Adrenal gland (tissue), 12 donors: ENCODE results near the gene KDM4B. TPM values are rescaled to one million over a fixed set of nuclear protein-coding genes. Genes with fewer than 3 reads are reported as not detected.

Experiments used
- DNase-seq, 7 donors: peaks; one replicate each; pipeline ENCODE4 v3.0.0-alpha.2; 2019 to 2020
- H3K27ac ChIP-seq, 5 donors: fragments of 200-600 bp; sonication (generic) in 4 of 5; 1 replicate in 3 of 5; 2 replicates in 2 of 5; pipeline versions ENCODE4 v1.5.1 to v1.8.0; 2016 to 2020; ENCODE audit warnings: mild to moderate bottlenecking in 1 of 5
- H3K27me3 ChIP-seq: fragments of 200-600 bp; 2 replicates; pipeline ENCODE4 v1.8.0; 2021
- H3K36me3 ChIP-seq, 2 donors: fragments of 200-600 bp; replicated peaks in 1 of 2; 1 replicate in 1 of 2; 2 replicates in 1 of 2; pipeline versions ENCODE4 v1.5.1 to v1.8.0; 2018 to 2022
- H3K4me1 ChIP-seq, 2 donors: fragments of 200-600 bp; replicated peaks in 1 of 2; 1 replicate in 1 of 2; 2 replicates in 1 of 2; pipeline versions ENCODE4 v1.5.1 to v1.8.0; 2018 to 2021
- H3K4me3 ChIP-seq, 4 donors: fragments of 200-600 bp; sonication (generic) in 3 of 4; one replicate each; pipeline ENCODE4 v1.5.1; 2016 to 2018
- H3K9me3 ChIP-seq, 3 donors: fragments of 200-600 bp; sonication (generic) in 1 of 3; replicated peaks in 1 of 3; 1 replicate in 2 of 3; 2 replicates in 1 of 3; pipeline versions ENCODE4 v1.5.1 to v1.8.0; 2016 to 2021
- CTCF ChIP-seq, 6 experiments: fragments of 450-650 bp in 4 of 6; fragments of 200-600 bp in 2 of 6; sonication (generic) in 1 of 6; IDR thresholded peaks; 1 replicate in 5 of 6; 2 replicates in 1 of 6; pipeline versions ENCODE4 v1.5.1 to v1.8.0; 2016 to 2021; ENCODE audit warnings: antibody characterized with exemption in 6 of 6, mild to moderate bottlenecking in 2 of 6, moderate library complexity in 1 of 6
- POLR2A ChIP-seq, 2 donors: fragments of 450-650 bp; IDR thresholded peaks; one replicate each; pipeline ENCODE4 v1.6.1; 2017; ENCODE audit warnings: antibody characterized with exemption in 2 of 2, mild to moderate bottlenecking in 2 of 2, moderate library complexity in 1 of 2
- WGBS, 4 donors: extraction: QIAGEN DNeasy Blood & Tissue Kit in 2 of 4; methylation state at CpG; one replicate each; pipeline versions ENCODE4 v1.1.5 to v1.1.7; 2013 to 2017; 5-methylcytosine and 5-hydroxymethylcytosine counted together
- intact Hi-C, 2 donors: fragments of 100-400 bp; cut with DNase I; formaldehyde crosslinking; loops; one replicate each; pipeline versions ENCODE4 v1.14.1 to v1.15.0; 2022 to 2023
- polyA plus RNA-seq, 3 donors: library from polyadenylated mRNA; stranded (reverse); fragments of 200-250 nt in 2 of 3; fragments of 350-450 nt in 1 of 3; fragmentation: Illumina TruSeq in 1 of 3; extraction: RNeasy Lipid Tissue Mini Kit (QIAGEN cat#74804) in 1 of 3; gene quantifications; one replicate each; pipeline ENCODE4 v1.2.3, GENCODE V29; 2013 to 2014
- total RNA-seq, 9 donors: library from RNA; depleted of rRNA in 4 of 9; stranded (reverse); fragments of >200 nt in 4 of 9; fragments of 120-200 nt in 1 of 9; fragmentation: NEBNext Ultra II Directional in 1 of 9; extraction: Animal tissue kit (Norgen Biotek cat#: 25700) in 1 of 9; gene quantifications; one replicate each; pipeline versions ENCODE4 v1.1.0 to v1.2.4, GENCODE V29; 2013 to 2023
- donor health status: healthy with polysubstance abuse.
- donor health status: Bipolar disorder and iron deficiency.
- donor health status: DM: yes; HTN: yes; CAD: no.
- donor health status: DM: no; HTN: no; CAD: no.
- donor health status: DM: no; HTN: no; CAD: no.
- donor health status: DM: yes; HTN: yes; CAD: no.

Gene KDM4B
- total and polyA plus RNA-seq, 12 donors, result 9.8 to 65.1 (median 39.9) TPM

GRCh38 chr19:5109560-5109959, 140.6 kb downstream of the KDM4B start:
- H3K9me3 ChIP-seq, result no peaks in the 10 kb centered on the region
- WGBS, 4 donors, result 94% methylated on average over 14 to 17 of the region's 17 CpGs
- no peak for DNase-seq
- H3K27ac ChIP-seq, result no peak overlapping the region
- no peaks in the 10 kb centered on the region for H3K27me3 ChIP-seq
- H3K4me1 ChIP-seq, result peaks cover 17 to 25% of the 10 kb centered on the region in 2 donors
- peaks cover 0 to 8% of the 10 kb centered on the region in 2 donors for H3K36me3 ChIP-seq
- no peak overlapping the region for H3K4me3 ChIP-seq
- TF ChIP-seq POLR2A (IDR thresholded peaks at IDR 0.05) (no peak), CTCF (IDR thresholded peaks at IDR 0.05) (no peak)
- intact Hi-C loops, result no loop called here

- peak overlapping the region in 1 of 5 donors; percentile 38 for H3K27ac ChIP-seq
- H3K4me1 ChIP-seq, result peaks cover 17 to 25% of the 10 kb centered on the region in 2 donors
- H3K9me3 ChIP-seq, result no peaks in the 10 kb centered on the region
- no peaks in the 10 kb centered on the region for H3K27me3 ChIP-seq
- H3K36me3 ChIP-seq, result peaks cover 0 to 8% of the 10 kb centered on the region in 2 donors
- TF ChIP-seq POLR2A (IDR thresholded peaks at IDR 0.05) (no peak), CTCF (IDR thresholded peaks at IDR 0.05) (no peak)
- intact Hi-C loops, result no loop called here
- 69 to 85% (median 72%) methylated on average over 13 to 27 of the region's 27 CpGs for WGBS, 4 donors
- no peak overlapping the region for H3K4me3 ChIP-seq
- peak in 1 of 7 donors; percentile 26 for DNase-seq
These were observed 141.6 kb downstream of the KDM4B start for GRCh38 chr19:5110546-5110945.

- DNase-seq, result peak in 1 of 7 donors; percentile 44
- intact Hi-C loops, result no loop called here
- Histone ChIP-seq H3K4me3 (no peak overlapping the region), H3K27ac (peak overlapping the region in 2 of 5 donors; percentile 19 to 38), H3K36me3 (peaks cover 0 to 8% of the 10 kb centered on the region in 2 donors), H3K9me3 (no peaks in the 10 kb centered on the region), H3K27me3 (no peaks in the 10 kb centered on the region), H3K4me1 (peaks cover 17 to 25% of the 10 kb centered on the region in 2 donors)
- TF ChIP-seq CTCF (IDR thresholded peaks at IDR 0.05), result no peak
- TF ChIP-seq POLR2A (IDR thresholded peaks at IDR 0.05), result no peak
- 75 to 90% (median 81%) methylated on average over 7 to 21 of the region's 21 CpGs for WGBS, 4 donors
These were observed 142.1 kb downstream of the KDM4B start for GRCh38 chr19:5111051-5111450.

GRCh38 chr19:5112175-5112574, 143.3 kb downstream of the KDM4B start:
- H3K4me3 ChIP-seq, result no peak overlapping the region
- H3K4me1 ChIP-seq, result peaks cover 17 to 25% of the 10 kb centered on the region in 2 donors
- TF ChIP-seq POLR2A (IDR thresholded peaks at IDR 0.05), result no peak
- no peak for TF ChIP-seq CTCF (IDR thresholded peaks at IDR 0.05)
- 39 to 73% (median 47%) methylated on average over 2 to 6 of the region's 6 CpGs for WGBS, 4 donors
- peak overlapping the region in 2 of 5 donors; percentile 60 to 66 for H3K27ac ChIP-seq
- DNase-seq, result peak in 4 of 7 donors; percentile 42 to 63 (median 58)
- H3K27me3 ChIP-seq, result no peaks in the 10 kb centered on the region
- H3K9me3 ChIP-seq, result no peaks in the 10 kb centered on the region
- intact Hi-C loops, result no loop called here
- peaks cover 0 to 4% of the 10 kb centered on the region in 2 donors for H3K36me3 ChIP-seq
